HG03342 (cell line): ENCODE results near the gene KDM1B.
A peak's percentile ranks its signal among the peaks of the same experiment; 100 is the strongest.

Source experiments
- ATAC-seq: cut with Tn5 transposase; IDR thresholded peaks from one replicate; pipeline ENCODE4 v1.9.1; 2021; ENCODE audit warnings: mild to moderate bottlenecking, moderate library complexity; ENCODE audit not compliant: unreplicated experiment

The KDM1B gene

GRCh38 chr6:18260448-18261106 lies 105.4 kb downstream of the KDM1B start:
- ATAC-seq = peak; percentile 42

DNA sequence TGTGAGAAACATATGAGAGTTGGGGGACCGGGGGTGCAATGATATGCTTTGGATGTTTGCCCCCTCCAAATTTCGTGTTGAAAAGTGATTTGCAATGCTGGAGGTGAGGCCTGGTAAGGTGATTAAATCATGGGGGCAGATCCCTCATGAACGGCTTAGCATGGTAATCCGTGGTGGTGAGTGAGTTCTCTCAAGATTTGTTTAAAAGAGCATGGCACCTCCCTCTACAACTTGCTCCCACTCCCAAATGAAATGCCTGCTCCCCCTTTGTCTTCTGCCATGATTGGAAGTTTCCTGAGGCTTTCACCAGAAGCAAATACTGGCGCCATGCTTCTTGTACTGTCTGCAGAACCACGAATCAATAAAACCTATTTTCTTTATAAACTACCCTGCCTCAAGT lies 106.7 kb downstream of the KDM1B start:
- no peak for ATAC-seq

GRCh38 chr6:18262702-18263417 lies 107.6 kb downstream of the KDM1B start:
- peak; percentile 60 for ATAC-seq

- peak; percentile 5 for ATAC-seq
These were observed 108.4 kb downstream of the KDM1B start for GRCh38 chr6:18263418-18264218.

DNA sequence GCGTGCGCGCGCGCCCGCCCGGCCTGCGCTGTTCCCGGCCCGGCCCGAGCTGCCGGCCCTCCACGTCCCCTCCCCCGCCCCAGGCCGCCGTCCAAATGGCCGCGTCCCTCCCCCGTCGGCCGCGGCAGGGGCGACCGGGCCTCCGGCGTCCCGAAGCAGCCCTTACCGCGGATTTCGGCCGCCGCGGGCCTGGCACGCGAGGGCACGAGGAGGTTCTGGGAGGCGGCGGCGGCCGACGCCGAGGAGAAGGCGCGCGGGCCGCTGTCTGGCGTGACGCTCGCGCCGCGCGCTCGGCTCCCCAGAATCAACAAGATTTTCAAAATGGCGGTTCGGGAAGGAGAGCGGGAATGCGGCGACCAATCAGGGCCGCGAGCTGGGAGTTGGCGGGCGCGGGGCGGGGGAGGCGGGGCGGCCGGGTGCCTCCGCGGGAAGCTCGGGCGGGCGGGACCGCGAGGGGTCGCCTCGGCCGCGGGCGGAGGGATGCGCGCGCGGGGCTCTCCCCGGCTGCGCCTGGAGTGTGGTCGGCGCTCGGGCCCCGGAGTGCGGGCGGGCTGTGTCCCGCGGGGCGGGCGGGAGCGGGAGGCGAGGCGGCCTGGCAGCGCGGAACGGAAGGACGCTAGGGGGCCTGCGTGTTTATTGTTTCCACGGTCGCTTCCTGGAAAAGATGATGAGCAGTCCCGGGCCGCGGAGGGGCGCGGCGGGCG lies 109.1 kb downstream of the KDM1B start, which contains the start of gene DEK:
Gene DEK, minus strand, starts transcription at position 312 of the 704 bp plus-strand sequence. CDS start 543 bp downstream, outside the sequence.
- ATAC-seq = peak; percentile 36

GRCh38 chr6:18264923-18265377 lies 109.7 kb downstream of the KDM1B start:
- no peak for ATAC-seq

DNA sequence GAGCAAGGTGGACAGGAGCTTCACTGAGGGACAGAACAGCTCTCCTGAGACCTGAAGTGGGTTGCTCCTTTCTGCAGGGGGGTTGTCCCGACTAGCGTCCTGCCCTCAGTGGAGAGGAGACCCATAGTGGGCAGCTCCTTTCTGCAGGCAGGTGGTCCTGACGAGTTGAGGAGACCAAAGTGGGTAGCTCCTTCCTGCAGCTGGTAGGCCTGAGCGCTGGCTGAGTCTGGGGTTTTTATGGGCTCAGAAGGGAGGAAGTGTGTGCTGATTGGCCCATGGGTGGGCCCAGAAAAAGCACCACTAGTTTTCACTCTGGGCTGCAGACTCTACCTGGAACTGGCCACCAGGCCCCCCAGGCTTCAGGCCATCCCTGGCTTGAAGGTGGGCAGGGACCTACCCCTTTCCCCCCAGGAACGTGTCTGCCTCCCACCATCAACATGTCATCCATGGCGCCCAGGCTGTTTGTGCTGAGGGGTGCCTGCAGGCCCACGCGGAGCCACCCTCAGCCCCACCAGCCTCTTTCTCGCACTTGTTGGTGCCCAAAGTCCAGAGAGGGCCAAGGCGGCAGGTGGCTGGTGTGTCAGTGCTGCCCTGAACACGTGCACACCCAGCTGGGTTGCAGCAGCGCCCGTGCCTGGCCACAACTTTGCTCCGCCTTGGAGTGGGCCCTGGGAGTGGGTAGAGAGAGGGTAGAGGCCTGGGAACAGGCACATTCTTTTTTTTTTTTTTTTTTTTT lies 110.7 kb downstream of the KDM1B start:
- no peak for ATAC-seq

DNA sequence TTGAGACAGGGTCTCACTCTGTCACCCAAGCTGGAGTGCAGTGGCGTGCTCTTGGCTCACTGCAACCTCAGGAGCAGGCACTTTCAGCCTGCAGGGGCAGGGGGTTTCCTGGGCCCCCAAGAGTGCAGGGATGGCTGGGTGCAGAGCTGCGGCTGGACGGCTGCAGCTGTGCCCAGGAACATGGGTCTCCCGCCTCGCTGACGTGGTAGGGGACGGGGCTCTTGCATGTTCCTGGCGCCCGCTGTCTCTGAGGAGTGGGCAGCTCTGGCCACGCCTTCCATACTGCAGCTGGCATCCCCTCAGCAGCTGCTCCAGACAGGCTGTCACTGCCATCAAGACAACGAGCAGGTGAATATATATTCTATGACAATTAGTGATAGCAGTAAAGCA lies 111.3 kb downstream of the KDM1B start:
- ATAC-seq = no peak

DNA sequence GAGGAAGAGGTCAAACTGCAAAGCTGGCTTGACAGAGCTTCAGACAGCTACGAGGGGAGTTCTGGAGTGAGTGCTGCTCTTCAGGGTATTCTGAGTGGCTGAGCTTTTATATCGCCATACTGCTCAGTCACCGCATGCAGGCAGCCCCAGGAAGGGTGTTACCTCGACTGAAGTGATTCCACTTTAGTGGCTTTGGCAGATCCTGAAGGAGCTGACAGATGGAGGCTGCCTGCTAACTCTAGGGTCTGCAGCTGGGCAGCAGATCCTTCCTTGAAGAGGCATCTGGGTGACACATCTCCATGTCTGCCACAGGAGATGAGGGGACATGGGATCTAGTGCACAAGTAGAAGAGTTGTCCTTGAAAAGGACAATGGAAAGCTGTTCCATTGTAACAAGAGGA lies 112.8 kb downstream of the KDM1B start:
- ATAC-seq = no peak

DNA sequence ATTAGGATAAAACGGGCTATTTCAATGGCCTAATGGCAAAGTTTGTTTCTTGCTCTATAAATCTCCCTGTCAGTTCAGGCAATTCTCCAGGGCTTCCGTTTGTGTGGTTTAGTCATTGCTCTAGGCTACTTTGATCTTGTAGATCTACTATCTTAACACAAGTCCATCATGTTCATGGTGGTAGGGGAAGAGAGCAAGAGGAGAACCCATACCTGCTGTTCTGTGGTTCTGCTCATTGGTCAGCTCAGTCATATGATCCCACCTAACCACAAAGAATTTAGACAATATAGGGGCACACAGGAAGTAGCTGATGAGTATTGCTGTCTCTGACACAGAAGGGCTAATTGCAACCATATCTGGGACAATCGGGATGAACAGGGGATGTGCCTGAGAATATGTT lies 114.0 kb downstream of the KDM1B start:
- peak; percentile 44 for ATAC-seq

DNA sequence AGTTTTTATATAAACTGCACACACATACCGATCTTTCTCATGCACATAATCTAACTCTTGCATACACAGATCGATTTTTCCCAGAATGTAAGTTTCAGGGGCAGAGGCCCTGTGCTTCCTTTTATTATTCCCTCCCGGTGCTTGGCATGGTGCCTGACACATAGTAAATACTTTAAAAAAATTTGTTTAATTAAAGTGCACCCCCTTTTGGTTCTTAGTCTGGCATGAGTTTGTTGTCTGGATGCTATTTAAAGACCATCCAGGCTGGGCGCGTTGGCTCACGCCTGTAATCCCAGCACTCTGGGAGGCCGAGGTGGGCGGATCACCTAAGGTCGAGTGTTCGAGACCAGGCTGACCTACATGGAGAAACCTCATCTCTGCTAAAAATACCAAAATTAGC lies 114.5 kb downstream of the KDM1B start:
- ATAC-seq = no peak

DNA sequence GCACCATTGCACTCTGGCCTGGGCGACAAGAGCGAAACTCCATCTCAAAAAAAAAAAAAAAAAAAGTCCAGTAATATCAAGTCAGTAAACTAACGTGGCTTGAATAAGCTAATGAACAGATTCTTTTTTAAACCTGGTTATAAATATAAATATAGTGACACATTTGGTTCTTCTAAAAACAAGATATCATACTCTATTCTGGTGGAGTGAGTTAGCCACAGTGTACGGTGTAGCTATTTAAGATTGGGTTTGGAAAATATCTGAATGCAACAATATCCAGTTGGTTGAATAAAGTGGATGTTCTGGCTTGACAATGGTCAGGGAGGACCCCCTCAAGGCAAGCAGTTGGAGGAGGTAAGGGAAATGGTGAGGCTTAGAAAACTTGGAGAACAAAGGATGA lies 115.0 kb downstream of the KDM1B start:
- ATAC-seq = no peak
